Measurements from ENCODE around the gene OR52H1. TPM values are rescaled to one million over a fixed set of nuclear protein-coding genes. Genes with fewer than 3 reads are reported as not detected.

OR52H1 gene
- total RNA-seq, 1 experiment from 2014 or later, result not detected

- no peak for DNase-seq (ENCODE audit: low read depth)
- in situ Hi-C loops (cut with HindIII; ENCODE audit: low pct_unique_long_range_greater_than_20kb, low sequenced_read_pairs), result no loop called here
These were observed 48.7 kb downstream of the OR52H1 start for GRCh38 chr11:5499671-5500070.

Other genes with a start within 250 kb of the OR52H1 start
- gene OR51B4, start 246.6 kb downstream of the OR52H1 start, total RNA-seq (2014; rRNA removed; shearing (Covaris generic); ENCODE audit: low replicate concordance), result not detected in 2 replicates
- not detected in 2 replicates for gene OR51B2, start 224.2 kb downstream of the OR52H1 start, total RNA-seq (2014; rRNA removed; shearing (Covaris generic); ENCODE audit: low replicate concordance)
- not detected in 2 replicates for gene OR51B5, start 205.0 kb downstream of the OR52H1 start, total RNA-seq (2014; rRNA removed; shearing (Covaris generic); ENCODE audit: low replicate concordance)
- not detected in 2 replicates for gene OR51B6, start 197.0 kb downstream of the OR52H1 start, total RNA-seq (2014; rRNA removed; shearing (Covaris generic); ENCODE audit: low replicate concordance)
- gene OR51M1, start 164.7 kb downstream of the OR52H1 start, total RNA-seq (2014; rRNA removed; shearing (Covaris generic); ENCODE audit: low replicate concordance), result not detected in 2 replicates
- gene OR51Q1, start 126.4 kb downstream of the OR52H1 start, total RNA-seq (2014; rRNA removed; shearing (Covaris generic); ENCODE audit: low replicate concordance), result not detected in 2 replicates
- not detected in 2 replicates for gene OR51I1, start 107.0 kb downstream of the OR52H1 start, total RNA-seq (2014; rRNA removed; shearing (Covaris generic); ENCODE audit: low replicate concordance)
- not detected in 2 replicates for gene OR51I2, start 99.2 kb downstream of the OR52H1 start, total RNA-seq (2014; rRNA removed; shearing (Covaris generic); ENCODE audit: low replicate concordance)
- not detected in 2 replicates for gene OR52D1, start 59.9 kb downstream of the OR52H1 start, total RNA-seq (2014; rRNA removed; shearing (Covaris generic); ENCODE audit: low replicate concordance)
- gene UBQLN3, start 38.6 kb downstream of the OR52H1 start, total RNA-seq (2014; rRNA removed; shearing (Covaris generic); ENCODE audit: low replicate concordance), result not detected in 2 replicates
- gene UBQLNL, start 31.8 kb downstream of the OR52H1 start, total RNA-seq (2014; rRNA removed; shearing (Covaris generic); ENCODE audit: low replicate concordance), result 0.14 TPM in 1 of 2 replicates, not detected in the other
- gene OR52B6, start 32.3 kb upstream of the OR52H1 start, total RNA-seq (2014; rRNA removed; shearing (Covaris generic); ENCODE audit: low replicate concordance), result not detected in 2 replicates
- 11.1 and 12.0 TPM in 2 replicates for gene TRIM6, start 48.1 kb upstream of the OR52H1 start, total RNA-seq (2014; rRNA removed; shearing (Covaris generic); ENCODE audit: low replicate concordance)
- gene TRIM34, start 76.5 kb upstream of the OR52H1 start, total RNA-seq (2014; rRNA removed; shearing (Covaris generic); ENCODE audit: low replicate concordance), result 8.1 and 15.3 TPM in 2 replicates
- gene TRIM5, start 136.5 kb upstream of the OR52H1 start, total RNA-seq (2014; rRNA removed; shearing (Covaris generic); ENCODE audit: low replicate concordance), result 7.4 and 9.5 TPM in 2 replicates
- gene TRIM22, start 141.2 kb upstream of the OR52H1 start, total RNA-seq (2014; rRNA removed; shearing (Covaris generic); ENCODE audit: low replicate concordance), result 7.4 TPM in 1 of 2 replicates, not detected in the other
- gene OR56B1, start 187.9 kb upstream of the OR52H1 start, total RNA-seq (2014; rRNA removed; shearing (Covaris generic); ENCODE audit: low replicate concordance), result not detected in 2 replicates
- gene OR52N4, start 205.7 kb upstream of the OR52H1 start, total RNA-seq (2014; rRNA removed; shearing (Covaris generic); ENCODE audit: low replicate concordance), result not detected in 2 replicates
- not detected in 2 replicates for gene OR52N5, start 234.8 kb upstream of the OR52H1 start, total RNA-seq (2014; rRNA removed; shearing (Covaris generic); ENCODE audit: low replicate concordance)
- gene OR52N1, start 242.7 kb upstream of the OR52H1 start, total RNA-seq (2014; rRNA removed; shearing (Covaris generic); ENCODE audit: low replicate concordance), result not detected in 2 replicates